Measurements from ENCODE around the gene DCAF11. TPM values are rescaled to one million over a fixed set of nuclear protein-coding genes. Genes with fewer than 3 reads are reported as not detected.

The DCAF11 gene
- polyA plus RNA-seq, 3 donors, result 45.6 to 56.6 (median 48.8) TPM

DNA sequence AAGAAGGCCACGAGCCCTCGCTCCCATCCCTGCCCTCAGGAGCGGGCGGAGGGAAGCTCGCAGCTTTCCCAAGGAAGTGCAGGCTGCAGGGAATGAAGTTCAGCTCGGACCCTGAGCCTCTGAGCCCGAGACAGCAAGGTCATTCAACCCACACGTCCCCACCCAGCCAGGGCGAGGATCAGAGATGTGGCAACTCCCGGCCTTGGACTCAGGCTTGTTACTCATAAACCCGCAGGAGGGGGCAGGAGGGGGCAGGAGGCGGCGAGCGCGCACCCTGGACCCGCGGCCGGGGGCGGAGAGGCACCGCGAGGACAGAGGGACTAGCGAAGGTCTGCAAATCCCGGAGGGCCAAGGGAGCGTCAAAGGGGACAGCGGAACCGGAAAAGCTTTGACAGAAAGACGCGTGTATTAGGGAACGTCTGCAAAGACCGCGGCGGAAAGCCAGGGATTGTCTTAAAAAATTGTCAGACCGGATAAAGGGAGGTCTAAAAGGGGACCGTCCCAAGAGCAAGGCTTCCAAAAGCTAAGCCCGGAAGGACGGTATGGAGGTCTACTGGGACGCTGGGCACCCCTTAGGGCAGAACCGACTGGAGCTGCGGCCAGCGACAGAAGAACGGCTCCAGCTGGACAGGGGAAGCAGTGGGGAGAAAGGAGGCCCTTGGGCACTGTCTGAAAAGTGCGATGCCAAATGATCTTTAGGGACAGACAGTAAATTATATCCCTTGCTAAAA, 611 bp upstream of the DCAF11 start:
- Histone ChIP-seq H4K20me1 (ENCODE audit: insufficient read depth, low read length) (no peaks in the 10 kb centered on the region), H3K27me3 (ENCODE audit: control insufficient read depth in 2 of 2, insufficient read depth in 2 of 2, low read length in 2 of 2) (no peaks in the 10 kb centered on the region), H3K9me3 (replicated peaks in 1 of 2; ENCODE audit: control insufficient read depth in 1 of 2, insufficient read depth in 1 of 2, low read length in 2 of 2) (no peaks in the 10 kb centered on the region), H3K36me3 (replicated peaks in 1 of 2; ENCODE audit: control insufficient read depth in 1 of 2, insufficient read depth in 2 of 2, low read length in 2 of 2) (peaks cover 23 to 29% of the 10 kb centered on the region in 2 donors), H3K4me3 (replicated peaks in 1 of 3; ENCODE audit: low read depth in 2 of 3, low read length in 3 of 3) (peak overlapping the region; percentile 55 to 90 (median 87)), H2AFZ (ENCODE audit: insufficient read depth, low read depth, low read length, poor library complexity, severe bottlenecking) (peak overlapping the region; percentile 86), H3K27ac (ENCODE audit: low read depth in 1 of 2, low read length in 2 of 2) (peak overlapping the region; percentile 99 to 100), H3K9ac (ENCODE audit: insufficient read depth, low read length, poor library complexity, severe bottlenecking) (peak overlapping the region; percentile 93), H3K4me2 (replicated peaks; ENCODE audit: extremely low read depth, low read length, poor library complexity, severe bottlenecking) (peak overlapping the region; percentile 94), H3K79me2 (ENCODE audit: insufficient read depth, low read length) (peaks cover 24% of the 10 kb centered on the region), H3K4me1 (ENCODE audit: control insufficient read depth in 1 of 2, insufficient read depth in 2 of 2, low read length in 2 of 2) (peaks cover 21 to 28% of the 10 kb centered on the region in 2 donors)
- DNase-seq, result peak; percentile 88 to 94 (median 91)
- Mint-ChIP-seq H3K4me3 (peak overlapping the region; percentile 89 to 95), H3K36me3 (peaks cover 23 to 31% of the 10 kb centered on the region in 2 donors), H3K27ac (peak overlapping the region; percentile 98 to 99 (median 99)), H3K9me3 (peaks cover 0 to 2% (median 0%) of the 10 kb centered on the region in 7 donors), H3K27me3 (ENCODE audit: low read depth in 3 of 3) (peaks cover 0 to 3% (median 2%) of the 10 kb centered on the region in 3 donors), H3K4me1 (peaks cover 19% of the 10 kb centered on the region)
- intact Hi-C loops (cut with micrococcal nuclease), result loop anchor here in 1 of 2 donors (1.0 to 10.0 kb wide), 3 partner anchors 33 to 1189 kb away; partner anchors contain the start of genes DHRS1, NOP9, PRMT5 and RNF31
- TF ChIP-seq, protein P1, sequence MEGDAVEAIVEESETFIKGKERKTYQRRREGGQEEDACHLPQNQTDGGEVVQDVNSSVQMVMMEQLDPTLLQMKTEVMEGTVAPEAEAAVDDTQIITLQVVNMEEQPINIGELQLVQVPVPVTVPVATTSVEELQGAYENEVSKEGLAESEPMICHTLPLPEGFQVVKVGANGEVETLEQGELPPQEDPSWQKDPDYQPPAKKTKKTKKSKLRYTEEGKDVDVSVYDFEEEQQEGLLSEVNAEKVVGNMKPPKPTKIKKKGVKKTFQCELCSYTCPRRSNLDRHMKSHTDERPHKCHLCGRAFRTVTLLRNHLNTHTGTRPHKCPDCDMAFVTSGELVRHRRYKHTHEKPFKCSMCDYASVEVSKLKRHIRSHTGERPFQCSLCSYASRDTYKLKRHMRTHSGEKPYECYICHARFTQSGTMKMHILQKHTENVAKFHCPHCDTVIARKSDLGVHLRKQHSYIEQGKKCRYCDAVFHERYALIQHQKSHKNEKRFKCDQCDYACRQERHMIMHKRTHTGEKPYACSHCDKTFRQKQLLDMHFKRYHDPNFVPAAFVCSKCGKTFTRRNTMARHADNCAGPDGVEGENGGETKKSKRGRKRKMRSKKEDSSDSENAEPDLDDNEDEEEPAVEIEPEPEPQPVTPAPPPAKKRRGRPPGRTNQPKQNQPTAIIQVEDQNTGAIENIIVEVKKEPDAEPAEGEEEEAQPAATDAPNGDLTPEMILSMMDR (IDR thresholded peaks at IDR 0.05), result no peak
- under 1% methylated on average over 37 of the region's 42 CpGs for WGBS (ENCODE audit: insufficient coverage)

GRCh38 chr14:24115422-24116127, 998 bp downstream of the DCAF11 start:
- Histone ChIP-seq H3K4me1 (ENCODE audit: control insufficient read depth in 1 of 2, insufficient read depth in 2 of 2, low read length in 2 of 2) (peaks cover 19 to 27% of the 10 kb centered on the region in 2 donors), H2AFZ (ENCODE audit: insufficient read depth, low read depth, low read length, poor library complexity, severe bottlenecking) (peak overlapping the region; percentile 86), H3K36me3 (replicated peaks in 1 of 2; ENCODE audit: control insufficient read depth in 1 of 2, insufficient read depth in 2 of 2, low read length in 2 of 2) (peaks cover 36 to 44% of the 10 kb centered on the region in 2 donors), H3K27me3 (ENCODE audit: control insufficient read depth in 2 of 2, insufficient read depth in 2 of 2, low read length in 2 of 2) (no peaks in the 10 kb centered on the region), H3K27ac (ENCODE audit: low read depth in 1 of 2, low read length in 2 of 2) (peak overlapping the region; percentile 99 to 100), H4K20me1 (ENCODE audit: insufficient read depth, low read length) (no peaks in the 10 kb centered on the region), H3K4me3 (replicated peaks in 1 of 3; ENCODE audit: low read depth in 2 of 3, low read length in 3 of 3) (peak overlapping the region; percentile 87 to 90 (median 89)), H3K9me3 (replicated peaks in 1 of 2; ENCODE audit: control insufficient read depth in 1 of 2, insufficient read depth in 1 of 2, low read length in 2 of 2) (no peaks in the 10 kb centered on the region), H3K4me2 (replicated peaks; ENCODE audit: extremely low read depth, low read length, poor library complexity, severe bottlenecking) (peak overlapping the region; percentile 94), H3K9ac (ENCODE audit: insufficient read depth, low read length, poor library complexity, severe bottlenecking) (peak overlapping the region; percentile 93), H3K79me2 (ENCODE audit: insufficient read depth, low read length) (peaks cover 24% of the 10 kb centered on the region)
- TF ChIP-seq, protein P1 (IDR thresholded peaks at IDR 0.05), result no peak
- Mint-ChIP-seq H3K36me3 (peaks cover 35 to 47% of the 10 kb centered on the region in 2 donors), H3K27me3 (ENCODE audit: low read depth in 3 of 3) (peaks cover 0 to 6% (median 2%) of the 10 kb centered on the region in 3 donors), H3K9me3 (peaks cover 0 to 2% (median 0%) of the 10 kb centered on the region in 7 donors), H3K27ac (peak overlapping the region; percentile 98 to 99 (median 99)), H3K4me3 (peak overlapping the region; percentile 89 to 94), H3K4me1 (peaks cover 18% of the 10 kb centered on the region)
- 3% methylated on average over 4 of the region's 14 CpGs for WGBS (ENCODE audit: insufficient coverage)
- intact Hi-C loops (cut with micrococcal nuclease), result loop anchor here in 1 of 2 donors (10.0 kb wide), 2 partner anchors 179 to 1191 kb away; partner anchors contain the start of genes DHRS1, NOP9 and PRMT5
- DNase-seq, result no peak
